ENCODE measurements around the gene PARD6G.

Gene PARD6G

GRCh38 chr18:80168346-80168745 is 79.0 kb downstream of the PARD6G start:
- Histone ChIP-seq H3K36me3 (ENCODE audit: control insufficient read depth in 1 of 2, insufficient read depth in 2 of 2, low read length in 2 of 2) (peaks cover 0 to 1% of the 10 kb centered on the region in 2 experiments), H2BK120ac (ENCODE audit: insufficient read depth, low read length, poor library complexity) (no peak overlapping the region), H3K4me3 (ENCODE audit: low read depth, low read length) (no peak overlapping the region), H4K8ac (ENCODE audit: low read depth, low read length) (no peak overlapping the region), H4K12ac (ENCODE audit: low read depth, low read length) (no peak overlapping the region), H4K91ac (ENCODE audit: low read depth, low read length) (no peak overlapping the region), H3K18ac (ENCODE audit: low read length) (no peak overlapping the region), H3K79me2 (ENCODE audit: control insufficient read depth, insufficient read depth, low read length, poor library complexity) (no peaks in the 10 kb centered on the region), H3K4me2 (ENCODE audit: low read length) (no peak overlapping the region), H3K4ac (ENCODE audit: low read depth, low read length) (no peak overlapping the region), H3K14ac (ENCODE audit: low read length) (no peak overlapping the region), H2BK5ac (ENCODE audit: low read depth, low read length, poor library complexity) (no peak overlapping the region), H3K9ac (ENCODE audit: low read length) (no peak overlapping the region), H3K4me1 (ENCODE audit: control insufficient read depth in 1 of 2, insufficient read depth in 2 of 2, low read length in 2 of 2) (no peaks in the 10 kb centered on the region), H2AK5ac (ENCODE audit: low read length) (no peak overlapping the region), H3K79me1 (ENCODE audit: low read length) (no peaks in the 10 kb centered on the region), H3K27ac (ENCODE audit: low read depth, low read length) (no peak overlapping the region), H2BK12ac (ENCODE audit: low read length) (no peak overlapping the region), H3K9me3 (ENCODE audit: insufficient read depth, low read depth, low read length) (peaks cover 15% of the 10 kb centered on the region), H3K23ac (ENCODE audit: low read length) (no peak overlapping the region), H2AFZ (ENCODE audit: insufficient read depth, low read length, poor library complexity) (no peak overlapping the region), H3K27me3 (ENCODE audit: insufficient read depth, low read length) (no peaks in the 10 kb centered on the region)
- no peak for DNase-seq
- WGBS (ENCODE audit: extremely low coverage, insufficient coverage, insufficient read length): no CpG with 5 or more reads among the region's 2 CpGs

GRCh38 chr18:80167931-80168330 is 79.4 kb downstream of the PARD6G start:
- Histone ChIP-seq H4K12ac (ENCODE audit: low read depth, low read length) (no peak overlapping the region), H4K91ac (ENCODE audit: low read depth, low read length) (no peak overlapping the region), H3K27ac (ENCODE audit: low read depth, low read length) (no peak overlapping the region), H3K14ac (ENCODE audit: low read length) (no peak overlapping the region), H3K4ac (ENCODE audit: low read depth, low read length) (no peak overlapping the region), H2BK5ac (ENCODE audit: low read depth, low read length, poor library complexity) (no peak overlapping the region), H2AFZ (ENCODE audit: insufficient read depth, low read length, poor library complexity) (no peak overlapping the region), H3K18ac (ENCODE audit: low read length) (no peak overlapping the region), H3K4me2 (ENCODE audit: low read length) (no peak overlapping the region), H3K9me3 (ENCODE audit: insufficient read depth, low read depth, low read length) (peaks cover 19% of the 10 kb centered on the region), H3K79me2 (ENCODE audit: control insufficient read depth, insufficient read depth, low read length, poor library complexity) (no peaks in the 10 kb centered on the region), H3K79me1 (ENCODE audit: low read length) (no peaks in the 10 kb centered on the region), H3K36me3 (ENCODE audit: control insufficient read depth in 1 of 2, insufficient read depth in 2 of 2, low read length in 2 of 2) (peaks cover 0 to 3% of the 10 kb centered on the region in 2 experiments), H2BK120ac (ENCODE audit: insufficient read depth, low read length, poor library complexity) (no peak overlapping the region), H2BK12ac (ENCODE audit: low read length) (no peak overlapping the region), H3K23ac (ENCODE audit: low read length) (no peak overlapping the region), H2AK5ac (ENCODE audit: low read length) (no peak overlapping the region), H3K4me3 (ENCODE audit: low read depth, low read length) (no peak overlapping the region), H3K9ac (ENCODE audit: low read length) (no peak overlapping the region), H4K8ac (ENCODE audit: low read depth, low read length) (no peak overlapping the region), H3K4me1 (ENCODE audit: control insufficient read depth in 1 of 2, insufficient read depth in 2 of 2, low read length in 2 of 2) (no peaks in the 10 kb centered on the region), H3K27me3 (ENCODE audit: insufficient read depth, low read length) (no peaks in the 10 kb centered on the region)
- DNase-seq: peak in 1 of 2 donors; percentile 22
- WGBS (ENCODE audit: extremely low coverage, insufficient coverage, insufficient read length): no CpG with 5 or more reads among the region's 13 CpGs

DNA sequence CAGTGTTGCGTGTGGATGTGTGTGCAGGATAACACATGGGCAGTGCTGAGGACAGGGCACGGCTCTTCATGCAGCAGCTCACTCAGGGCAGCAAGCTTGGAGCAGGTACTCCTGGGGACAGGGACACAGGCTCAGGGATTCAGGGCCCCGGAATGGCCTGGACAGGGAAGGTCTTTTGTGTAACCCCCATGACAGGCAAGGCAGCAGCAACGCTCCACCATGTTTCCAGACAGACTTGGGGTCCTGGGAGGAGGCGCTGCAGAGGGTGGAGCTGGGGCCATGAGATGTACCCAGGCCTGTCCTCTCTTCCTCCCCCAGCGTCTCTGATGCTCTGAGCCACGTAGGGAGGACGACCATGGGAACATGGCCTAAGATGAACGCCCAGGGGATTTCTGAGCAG is 80.0 kb downstream of the PARD6G start:
- Histone ChIP-seq H2BK120ac (ENCODE audit: insufficient read depth, low read length, poor library complexity) (no peak overlapping the region), H3K9me3 (ENCODE audit: insufficient read depth, low read depth, low read length) (peaks cover 22% of the 10 kb centered on the region)
- WGBS (ENCODE audit: extremely low coverage, insufficient coverage, insufficient read length): no CpG with 5 or more reads among the region's 9 CpGs

GRCh38 chr18:80166725-80167124 is 80.6 kb downstream of the PARD6G start:
- H3K9me3 ChIP-seq (ENCODE audit: insufficient read depth, low read depth, low read length): peaks cover 23% of the 10 kb centered on the region
- no peak overlapping the region for H2BK5ac ChIP-seq (ENCODE audit: low read depth, low read length, poor library complexity)
- H3K18ac ChIP-seq (ENCODE audit: low read length): no peak overlapping the region
- peaks cover 3 to 8% of the 10 kb centered on the region in 2 experiments for H3K36me3 ChIP-seq (ENCODE audit: control insufficient read depth in 1 of 2, insufficient read depth in 2 of 2, low read length in 2 of 2)
- H3K4me1 ChIP-seq (ENCODE audit: control insufficient read depth in 1 of 2, insufficient read depth in 2 of 2, low read length in 2 of 2): no peaks in the 10 kb centered on the region
- H2BK120ac ChIP-seq (ENCODE audit: insufficient read depth, low read length, poor library complexity): no peak overlapping the region
- H3K27me3 ChIP-seq (ENCODE audit: insufficient read depth, low read length): no peaks in the 10 kb centered on the region
- no peak overlapping the region for H2AFZ ChIP-seq (ENCODE audit: insufficient read depth, low read length, poor library complexity)
- no peak overlapping the region for H4K91ac ChIP-seq (ENCODE audit: low read depth, low read length)
- no peak overlapping the region for H3K4ac ChIP-seq (ENCODE audit: low read depth, low read length)
- no peaks in the 10 kb centered on the region for H3K79me2 ChIP-seq (ENCODE audit: control insufficient read depth, insufficient read depth, low read length, poor library complexity)
- no peak overlapping the region for H3K23ac ChIP-seq (ENCODE audit: low read length)
- no peak overlapping the region for H2AK5ac ChIP-seq (ENCODE audit: low read length)
- H3K4me2 ChIP-seq (ENCODE audit: low read length): no peak overlapping the region
- no peaks in the 10 kb centered on the region for H3K79me1 ChIP-seq (ENCODE audit: low read length)
- H3K4me3 ChIP-seq (ENCODE audit: low read depth, low read length): no peak overlapping the region
- no peak overlapping the region for H4K12ac ChIP-seq (ENCODE audit: low read depth, low read length)
- WGBS (ENCODE audit: extremely low coverage, insufficient coverage, insufficient read length): no CpG with 5 or more reads among the region's 6 CpGs
- H3K14ac ChIP-seq (ENCODE audit: low read length): no peak overlapping the region
- no peak overlapping the region for H3K9ac ChIP-seq (ENCODE audit: low read length)
- no peak for DNase-seq
- no peak overlapping the region for H2BK12ac ChIP-seq (ENCODE audit: low read length)
- H3K27ac ChIP-seq (ENCODE audit: low read depth, low read length): no peak overlapping the region
- H4K8ac ChIP-seq (ENCODE audit: low read depth, low read length): no peak overlapping the region

More for the DNA sequence above, 80.0 kb downstream of the PARD6G start:
- Histone ChIP-seq H3K14ac (ENCODE audit: low read length) (no peak overlapping the region), H3K27ac (ENCODE audit: low read depth, low read length) (no peak overlapping the region), H3K79me2 (ENCODE audit: control insufficient read depth, insufficient read depth, low read length, poor library complexity) (no peaks in the 10 kb centered on the region), H2BK12ac (ENCODE audit: low read length) (no peak overlapping the region), H4K8ac (ENCODE audit: low read depth, low read length) (no peak overlapping the region), H3K4me3 (ENCODE audit: low read depth, low read length) (no peak overlapping the region), H2AK5ac (ENCODE audit: low read length) (no peak overlapping the region), H3K9ac (ENCODE audit: low read length) (no peak overlapping the region), H3K36me3 (ENCODE audit: control insufficient read depth in 1 of 2, insufficient read depth in 2 of 2, low read length in 2 of 2) (peaks cover 0 to 4% of the 10 kb centered on the region in 2 experiments), H3K4ac (ENCODE audit: low read depth, low read length) (no peak overlapping the region), H2BK5ac (ENCODE audit: low read depth, low read length, poor library complexity) (no peak overlapping the region), H3K27me3 (ENCODE audit: insufficient read depth, low read length) (no peaks in the 10 kb centered on the region), H3K4me2 (ENCODE audit: low read length) (no peak overlapping the region), H3K23ac (ENCODE audit: low read length) (no peak overlapping the region), H4K12ac (ENCODE audit: low read depth, low read length) (no peak overlapping the region), H3K4me1 (ENCODE audit: control insufficient read depth in 1 of 2, insufficient read depth in 2 of 2, low read length in 2 of 2) (no peaks in the 10 kb centered on the region), H3K18ac (ENCODE audit: low read length) (no peak overlapping the region), H2AFZ (ENCODE audit: insufficient read depth, low read length, poor library complexity) (no peak overlapping the region), H3K79me1 (ENCODE audit: low read length) (no peaks in the 10 kb centered on the region), H4K91ac (ENCODE audit: low read depth, low read length) (no peak overlapping the region)
- DNase-seq: no peak

Measured in trophoblast cell (in vitro differentiated cells and primary cell).